PC-3 (cell line): ENCODE measurements around the gene TRAPPC4.

Experiments
- CTCF ChIP-seq: fragments of 300-600 bp; sonication (generic); conservative IDR thresholded peaks from 2 replicates; pipeline ENCODE4 v1.5.1; 2017; ENCODE audit warnings: antibody characterized with exemption, low read depth, mild to moderate bottlenecking, low read length
- EZH2 ChIP-seq: fragments of 300-600 bp; sonication (generic); IDR thresholded peaks from one replicate; pipeline ENCODE4 v1.6.1; 2017; ENCODE audit warnings: antibody characterized with exemption, mild to moderate bottlenecking, low read length; ENCODE audit not compliant: unreplicated experiment

GRCh38 chr11:119034813-119035212 is 16.2 kb downstream of the TRAPPC4 start:
- TF ChIP-seq CTCF: no peak
- no peak for TF ChIP-seq EZH2
